ENCODE data around the gene SYT5.

DNA sequence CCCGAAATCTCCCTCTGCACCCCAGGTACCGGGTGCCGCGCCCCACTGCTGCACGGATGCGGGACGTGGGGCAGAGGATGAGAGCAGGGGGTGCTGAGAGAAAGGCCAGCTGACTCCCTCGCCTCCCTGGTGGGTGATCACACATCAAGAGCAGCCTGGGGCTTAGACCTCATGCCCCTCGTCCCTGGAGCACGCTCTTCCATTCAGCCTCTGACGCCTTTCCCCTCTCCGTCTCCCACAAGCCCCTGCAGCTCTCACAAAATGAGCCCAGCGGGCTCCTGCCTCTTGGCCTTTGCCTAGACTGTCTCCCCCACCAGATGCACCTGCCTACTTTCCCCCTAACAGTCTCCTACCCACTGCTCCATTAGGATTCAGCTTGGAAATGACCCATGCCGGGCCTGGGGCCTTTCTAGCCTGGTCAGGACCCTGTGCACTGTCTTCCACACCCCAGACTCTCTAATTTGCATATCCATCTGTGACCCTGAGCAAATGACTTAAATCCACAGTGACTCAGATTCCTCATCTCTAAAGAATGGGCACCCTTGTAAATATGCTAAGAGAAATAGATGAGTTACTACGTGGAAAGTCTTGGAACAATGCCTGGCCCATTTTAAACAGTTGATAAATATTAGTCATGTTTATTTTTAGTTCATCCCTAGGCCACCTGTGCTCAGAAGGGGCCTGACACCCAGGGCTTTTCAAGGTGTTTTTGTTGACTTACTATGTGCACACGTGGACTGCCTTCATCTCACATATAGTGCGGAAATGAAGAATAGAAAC, 29.8 kb upstream of the SYT5 start:
- TF ChIP-seq, protein P1, sequence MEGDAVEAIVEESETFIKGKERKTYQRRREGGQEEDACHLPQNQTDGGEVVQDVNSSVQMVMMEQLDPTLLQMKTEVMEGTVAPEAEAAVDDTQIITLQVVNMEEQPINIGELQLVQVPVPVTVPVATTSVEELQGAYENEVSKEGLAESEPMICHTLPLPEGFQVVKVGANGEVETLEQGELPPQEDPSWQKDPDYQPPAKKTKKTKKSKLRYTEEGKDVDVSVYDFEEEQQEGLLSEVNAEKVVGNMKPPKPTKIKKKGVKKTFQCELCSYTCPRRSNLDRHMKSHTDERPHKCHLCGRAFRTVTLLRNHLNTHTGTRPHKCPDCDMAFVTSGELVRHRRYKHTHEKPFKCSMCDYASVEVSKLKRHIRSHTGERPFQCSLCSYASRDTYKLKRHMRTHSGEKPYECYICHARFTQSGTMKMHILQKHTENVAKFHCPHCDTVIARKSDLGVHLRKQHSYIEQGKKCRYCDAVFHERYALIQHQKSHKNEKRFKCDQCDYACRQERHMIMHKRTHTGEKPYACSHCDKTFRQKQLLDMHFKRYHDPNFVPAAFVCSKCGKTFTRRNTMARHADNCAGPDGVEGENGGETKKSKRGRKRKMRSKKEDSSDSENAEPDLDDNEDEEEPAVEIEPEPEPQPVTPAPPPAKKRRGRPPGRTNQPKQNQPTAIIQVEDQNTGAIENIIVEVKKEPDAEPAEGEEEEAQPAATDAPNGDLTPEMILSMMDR (IDR thresholded peaks at IDR 0.05) = no peak
- no peak for TF ChIP-seq POLR2A (IDR thresholded peaks at IDR 0.05)
